Esophagus squamous epithelium (tissue), 5 donors: Measurements from ENCODE around the gene PPIL4. TPM values are rescaled to one million over a fixed set of nuclear protein-coding genes. Genes with fewer than 3 reads are reported as not detected.

Experiments used
- DNase-seq: peaks from one replicate; lab custom pipeline; 2025; lab: John Stamatoyannopoulos, UW
- H3K27ac ChIP-seq, 4 donors: fragments of 200-600 bp; sonication (generic); one replicate each; pipeline ENCODE4 v1.5.1; 2016 to 2019; ENCODE audit warnings: mild to moderate bottlenecking in 1 of 4
- H3K27me3 ChIP-seq, 4 donors: fragments of 200-600 bp; sonication (generic); 1 replicate in 3 of 4; 2 replicates in 1 of 4; pipeline versions ENCODE4 v1.5.1 to v1.6.0; 2017 to 2021; ENCODE audit warnings: antibody characterized with exemption in 1 of 4
- H3K36me3 ChIP-seq, 3 donors: fragments of 200-600 bp; sonication (generic); one replicate each; pipeline ENCODE4 v1.5.1; 2016 to 2019
- H3K4me1 ChIP-seq, 3 donors: fragments of 200-600 bp; sonication (generic); one replicate each; pipeline ENCODE4 v1.5.1; 2017 to 2019
- H3K4me3 ChIP-seq, 4 donors: fragments of 200-600 bp; sonication (generic); 1 replicate in 3 of 4; 2 replicates in 1 of 4; pipeline ENCODE4 v1.5.1; 2016 to 2019; ENCODE audit warnings: mild to moderate bottlenecking in 2 of 4, moderate library complexity in 1 of 4
- H3K9me3 ChIP-seq, 3 donors: fragments of 200-600 bp; sonication (generic); one replicate each; pipeline ENCODE4 v1.5.1; 2016 to 2019
- POLR2A ChIP-seq, 4 donors: fragments of 450-650 bp; IDR thresholded peaks; one replicate each; pipeline ENCODE4 v1.6.1; 2017; ENCODE audit warnings: antibody characterized with exemption in 4 of 4, mild to moderate bottlenecking in 4 of 4, moderate library complexity in 3 of 4
- WGBS, 2 donors: methylation state at CpG; one replicate each; pipeline ENCODE4 v1.1.5; 2018; 5-methylcytosine and 5-hydroxymethylcytosine counted together
- intact Hi-C: fragments of 100-400 bp; cut with DNase I; formaldehyde crosslinking; loops from one replicate; pipeline ENCODE4 v1.15.0; 2022
- total RNA-seq, 4 donors: library from RNA; depleted of rRNA; stranded (reverse); fragments of >200 nt; gene quantifications; one replicate each; pipeline ENCODE4 v1.1.0, GENCODE V29; 2016
- TF ChIP-seq, protein P1 (sequence below), 6 experiments: fragments of 450-650 bp in 4 of 6; fragments of 200-600 bp in 2 of 6; sonication (generic) in 2 of 6; IDR thresholded peaks; one replicate each; pipeline ENCODE4 v1.5.1; 2016 to 2019; ENCODE audit warnings: antibody characterized with exemption in 6 of 6, mild to moderate bottlenecking in 4 of 6, moderate library complexity in 4 of 6
- donor health status: DM: yes; HTN: yes; CAD: no.

PPIL4 gene
- total RNA-seq, 4 donors from 2014 or later: 9.4 to 25.2 (median 16.2) TPM

- Histone ChIP-seq H3K9me3 (no peaks in the 10 kb centered on the region), H3K27ac (no peak overlapping the region), H3K4me1 (no peaks in the 10 kb centered on the region), H3K36me3 (no peaks in the 10 kb centered on the region), H3K27me3 (no peaks in the 10 kb centered on the region), H3K4me3 (no peak overlapping the region)
- intact Hi-C loops: no loop called here
- TF ChIP-seq POLR2A (IDR thresholded peaks at IDR 0.05): no peak
- TF ChIP-seq, protein P1, sequence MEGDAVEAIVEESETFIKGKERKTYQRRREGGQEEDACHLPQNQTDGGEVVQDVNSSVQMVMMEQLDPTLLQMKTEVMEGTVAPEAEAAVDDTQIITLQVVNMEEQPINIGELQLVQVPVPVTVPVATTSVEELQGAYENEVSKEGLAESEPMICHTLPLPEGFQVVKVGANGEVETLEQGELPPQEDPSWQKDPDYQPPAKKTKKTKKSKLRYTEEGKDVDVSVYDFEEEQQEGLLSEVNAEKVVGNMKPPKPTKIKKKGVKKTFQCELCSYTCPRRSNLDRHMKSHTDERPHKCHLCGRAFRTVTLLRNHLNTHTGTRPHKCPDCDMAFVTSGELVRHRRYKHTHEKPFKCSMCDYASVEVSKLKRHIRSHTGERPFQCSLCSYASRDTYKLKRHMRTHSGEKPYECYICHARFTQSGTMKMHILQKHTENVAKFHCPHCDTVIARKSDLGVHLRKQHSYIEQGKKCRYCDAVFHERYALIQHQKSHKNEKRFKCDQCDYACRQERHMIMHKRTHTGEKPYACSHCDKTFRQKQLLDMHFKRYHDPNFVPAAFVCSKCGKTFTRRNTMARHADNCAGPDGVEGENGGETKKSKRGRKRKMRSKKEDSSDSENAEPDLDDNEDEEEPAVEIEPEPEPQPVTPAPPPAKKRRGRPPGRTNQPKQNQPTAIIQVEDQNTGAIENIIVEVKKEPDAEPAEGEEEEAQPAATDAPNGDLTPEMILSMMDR (IDR thresholded peaks at IDR 0.05): no peak
- DNase-seq: no peak
- WGBS, 2 donors: 56 to 66% methylated on average over 7 of the region's 7 CpGs
Measured at GRCh38 chr6:149493761-149494320, 52.0 kb downstream of the PPIL4 start.

- 77 to 88% methylated on average over 3 to 4 of the region's 4 CpGs for whole genome bisulfite sequencing, 2 donors
- intact Hi-C loops: no loop called here
Measured at GRCh38 chr6:149492798-149493343, 53.0 kb downstream of the PPIL4 start.

GRCh38 chr6:149489967-149490366 lies 55.9 kb downstream of the PPIL4 start:
- DNase-seq: no peak
- no peak for TF ChIP-seq POLR2A (IDR thresholded peaks at IDR 0.05)
- TF ChIP-seq, protein P1 (IDR thresholded peaks at IDR 0.05): no peak
- WGBS, 2 donors: 83 to 89% methylated on average over 4 of the region's 4 CpGs
- intact Hi-C loops: no loop called here
- Histone ChIP-seq H3K27ac (no peak overlapping the region), H3K4me3 (no peak overlapping the region), H3K9me3 (no peaks in the 10 kb centered on the region), H3K36me3 (no peaks in the 10 kb centered on the region), H3K4me1 (peaks cover 0 to 9% (median 6%) of the 10 kb centered on the region in 3 donors), H3K27me3 (no peaks in the 10 kb centered on the region)

More at GRCh38 chr6:149492798-149493343, 53.0 kb downstream of the PPIL4 start:
- no peak for DNase-seq
- no peak overlapping the region for H3K4me3 ChIP-seq
- no peak overlapping the region for H3K27ac ChIP-seq
- H3K27me3 ChIP-seq: no peaks in the 10 kb centered on the region
- TF ChIP-seq POLR2A (IDR thresholded peaks at IDR 0.05): no peak
- TF ChIP-seq, protein P1 (IDR thresholded peaks at IDR 0.05): no peak
- no peaks in the 10 kb centered on the region for H3K4me1 ChIP-seq
- no peaks in the 10 kb centered on the region for H3K9me3 ChIP-seq
- H3K36me3 ChIP-seq: no peaks in the 10 kb centered on the region

DNA sequence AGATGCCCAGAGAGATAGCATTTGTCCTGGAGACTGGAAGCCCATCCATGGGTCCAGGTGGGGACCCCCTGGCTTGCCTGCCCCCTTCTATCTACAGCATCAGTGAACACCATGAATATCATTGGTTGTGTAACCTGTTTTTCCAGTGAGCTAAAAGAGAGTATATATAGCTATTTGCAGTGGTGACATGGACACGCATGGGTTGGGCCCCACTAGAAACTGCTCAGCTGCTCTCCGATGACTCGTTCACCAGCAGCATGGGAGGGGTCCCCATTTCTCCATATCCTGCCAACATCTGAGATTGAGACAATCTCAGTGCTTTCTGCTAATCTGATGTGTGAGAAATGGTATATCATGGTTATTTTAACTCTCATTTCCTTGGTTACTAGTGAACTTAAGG lies 57.0 kb downstream of the PPIL4 start:
- intact Hi-C loops: no loop called here
- no peak overlapping the region for H3K27ac ChIP-seq
- TF ChIP-seq POLR2A (IDR thresholded peaks at IDR 0.05): no peak
- TF ChIP-seq, protein P1 (IDR thresholded peaks at IDR 0.05): no peak

GRCh38 chr6:149487316-149487715 lies 58.5 kb downstream of the PPIL4 start:
- Histone ChIP-seq H3K36me3 (no peaks in the 10 kb centered on the region), H3K27me3 (no peaks in the 10 kb centered on the region), H3K27ac (no peak overlapping the region), H3K4me3 (no peak overlapping the region), H3K9me3 (no peaks in the 10 kb centered on the region), H3K4me1 (peaks cover 0 to 20% (median 11%) of the 10 kb centered on the region in 3 donors)
- DNase-seq: no peak
- 78 to 79% methylated on average over 4 of the region's 4 CpGs for WGBS, 2 donors
- TF ChIP-seq, protein P1 (IDR thresholded peaks at IDR 0.05): no peak
- TF ChIP-seq POLR2A (IDR thresholded peaks at IDR 0.05): no peak
- intact Hi-C loops: no loop called here

More for the DNA sequence above, 57.0 kb downstream of the PPIL4 start:
- WGBS, 2 donors: 21 to 35% methylated on average over 3 of the region's 3 CpGs
- Histone ChIP-seq H3K36me3 (no peaks in the 10 kb centered on the region), H3K4me1 (peaks cover 0 to 14% (median 11%) of the 10 kb centered on the region in 3 donors), H3K4me3 (no peak overlapping the region), H3K27me3 (no peaks in the 10 kb centered on the region), H3K9me3 (no peaks in the 10 kb centered on the region)
- DNase-seq: no peak
